ENCODE data around the gene HPF1.
"Not testable (repeated sequence)": the region's sequence is repeated elsewhere in the genome, so short reads cannot be mapped to it uniquely, and the experiment has no call there.

Gene HPF1

GRCh38 chr4:169757575-169758184, at the start of gene HPF1:
Gene HPF1 (minus strand): TSS chr4:169757944. CDS start chr4:169757877, 67 bp downstream.
- Mint-ChIP-seq H3K36me3 (no peaks in the 10 kb centered on the region), H3K4me1 (ENCODE audit: low read depth) (peaks cover 26% of the 10 kb centered on the region), H3K4me3 (peak within 1 kb of the TSS; percentile 96), H3K9me3 (ENCODE audit: low read depth) (no peaks in the 10 kb centered on the region), H3K27ac (peak within 1 kb of the TSS; percentile 70), H3K27me3 (no peaks in the 10 kb centered on the region)

- not testable (repeated sequence) for H3K4me3 Mint-ChIP-seq; H3K27ac Mint-ChIP-seq; H3K4me1 Mint-ChIP-seq (ENCODE audit: low read depth); H3K9me3 Mint-ChIP-seq (ENCODE audit: low read depth); H3K36me3 Mint-ChIP-seq; H3K27me3 Mint-ChIP-seq
Observed at GRCh38 chr4:169806770-169807169, 49.0 kb upstream of the HPF1 start.

- Mint-ChIP-seq H3K4me3 (no peak overlapping the region), H3K9me3 (ENCODE audit: low read depth) (no peaks in the 10 kb centered on the region), H3K36me3 (no peaks in the 10 kb centered on the region), H3K27me3 (peaks cover 1% of the 10 kb centered on the region), H3K4me1 (ENCODE audit: low read depth) (no peaks in the 10 kb centered on the region), H3K27ac (no peak overlapping the region)
Observed at GRCh38 chr4:169803413-169803812, 45.7 kb upstream of the HPF1 start.

- Mint-ChIP-seq H3K27ac (no peak overlapping the region), H3K4me3 (no peak overlapping the region), H3K27me3 (peaks cover 1% of the 10 kb centered on the region), H3K4me1 (ENCODE audit: low read depth) (no peaks in the 10 kb centered on the region), H3K36me3 (no peaks in the 10 kb centered on the region), H3K9me3 (ENCODE audit: low read depth) (no peaks in the 10 kb centered on the region)
Observed at GRCh38 chr4:169802873-169803272, 45.1 kb upstream of the HPF1 start.

GRCh38 chr4:169800541-169800940, 42.8 kb upstream of the HPF1 start:
- no peaks in the 10 kb centered on the region for H3K9me3 Mint-ChIP-seq (ENCODE audit: low read depth)
- no peaks in the 10 kb centered on the region for H3K36me3 Mint-ChIP-seq
- no peaks in the 10 kb centered on the region for H3K4me1 Mint-ChIP-seq (ENCODE audit: low read depth)
- no peak overlapping the region for H3K27ac Mint-ChIP-seq
- no peak overlapping the region for H3K4me3 Mint-ChIP-seq
- peaks cover 4% of the 10 kb centered on the region for H3K27me3 Mint-ChIP-seq

GRCh38 chr4:169799260-169799659, 41.5 kb upstream of the HPF1 start:
- Mint-ChIP-seq H3K9me3 (ENCODE audit: low read depth) (no peaks in the 10 kb centered on the region), H3K27ac (no peak overlapping the region), H3K4me3 (no peak overlapping the region), H3K27me3 (peaks cover 7% of the 10 kb centered on the region), H3K4me1 (ENCODE audit: low read depth) (no peaks in the 10 kb centered on the region), H3K36me3 (no peaks in the 10 kb centered on the region)

GRCh38 chr4:169795585-169795984, 37.8 kb upstream of the HPF1 start:
- Mint-ChIP-seq H3K36me3 (no peaks in the 10 kb centered on the region), H3K4me1 (ENCODE audit: low read depth) (peaks cover 7% of the 10 kb centered on the region), H3K27me3 (peaks cover 18% of the 10 kb centered on the region), H3K9me3 (ENCODE audit: low read depth) (no peaks in the 10 kb centered on the region), H3K4me3 (no peak overlapping the region), H3K27ac (no peak overlapping the region)

- Mint-ChIP-seq H3K4me1 (ENCODE audit: low read depth) (peaks cover 7% of the 10 kb centered on the region), H3K4me3 (peak overlapping the region; percentile 12), H3K9me3 (ENCODE audit: low read depth) (no peaks in the 10 kb centered on the region), H3K36me3 (no peaks in the 10 kb centered on the region), H3K27me3 (peaks cover 48% of the 10 kb centered on the region), H3K27ac (no peak overlapping the region)
Observed at GRCh38 chr4:169791527-169792156, 33.9 kb upstream of the HPF1 start.

- H3K27me3 Mint-ChIP-seq: peaks cover 52% of the 10 kb centered on the region
- no peaks in the 10 kb centered on the region for H3K36me3 Mint-ChIP-seq
- H3K27ac Mint-ChIP-seq: no peak overlapping the region
Observed at GRCh38 chr4:169791062-169791461, 33.3 kb upstream of the HPF1 start.

GRCh38 chr4:169774466-169775445, 17.0 kb upstream of the HPF1 start:
- Mint-ChIP-seq H3K4me1 (ENCODE audit: low read depth) (peaks cover 5% of the 10 kb centered on the region), H3K4me3 (no peak overlapping the region), H3K9me3 (ENCODE audit: low read depth) (no peaks in the 10 kb centered on the region), H3K27me3 (peaks cover 14% of the 10 kb centered on the region), H3K36me3 (no peaks in the 10 kb centered on the region), H3K27ac (no peak overlapping the region)

More at GRCh38 chr4:169791062-169791461, 33.3 kb upstream of the HPF1 start:
- no peak overlapping the region for H3K4me3 Mint-ChIP-seq
- no peaks in the 10 kb centered on the region for H3K9me3 Mint-ChIP-seq (ENCODE audit: low read depth)
- H3K4me1 Mint-ChIP-seq (ENCODE audit: low read depth): peaks cover 7% of the 10 kb centered on the region

GRCh38 chr4:169773889-169774288, 16.1 kb upstream of the HPF1 start:
- Mint-ChIP-seq H3K4me3 (no peak overlapping the region), H3K36me3 (no peaks in the 10 kb centered on the region), H3K4me1 (ENCODE audit: low read depth) (peaks cover 5% of the 10 kb centered on the region), H3K9me3 (ENCODE audit: low read depth) (no peaks in the 10 kb centered on the region), H3K27me3 (peaks cover 14% of the 10 kb centered on the region), H3K27ac (no peak overlapping the region)

GRCh38 chr4:169771556-169772080, 13.9 kb upstream of the HPF1 start:
- not testable (repeated sequence) for H3K9me3 Mint-ChIP-seq (ENCODE audit: low read depth); H3K27ac Mint-ChIP-seq; H3K4me3 Mint-ChIP-seq; H3K4me1 Mint-ChIP-seq (ENCODE audit: low read depth); H3K36me3 Mint-ChIP-seq
- H3K27me3 Mint-ChIP-seq: peaks cover 11% of the 10 kb centered on the region

GRCh38 chr4:169770416-169770815, 12.7 kb upstream of the HPF1 start:
- Mint-ChIP-seq H3K36me3 (no peaks in the 10 kb centered on the region), H3K4me1 (ENCODE audit: low read depth) (peaks cover 3% of the 10 kb centered on the region), H3K4me3 (no peak overlapping the region), H3K9me3 (ENCODE audit: low read depth) (no peaks in the 10 kb centered on the region), H3K27me3 (peaks cover 5% of the 10 kb centered on the region), H3K27ac (no peak overlapping the region)

- no peaks in the 10 kb centered on the region for H3K9me3 Mint-ChIP-seq (ENCODE audit: low read depth)
- H3K27me3 Mint-ChIP-seq: peaks cover 2% of the 10 kb centered on the region
- H3K4me1 Mint-ChIP-seq (ENCODE audit: low read depth): no peaks in the 10 kb centered on the region
- no peak overlapping the region for H3K27ac Mint-ChIP-seq
- H3K36me3 Mint-ChIP-seq: no peaks in the 10 kb centered on the region
- H3K4me3 Mint-ChIP-seq: no peak overlapping the region
Observed at GRCh38 chr4:169768385-169768784, 10.6 kb upstream of the HPF1 start.

GRCh38 chr4:169766741-169767140, 9.0 kb upstream of the HPF1 start:
- Mint-ChIP-seq H3K9me3 (ENCODE audit: low read depth) (no peaks in the 10 kb centered on the region), H3K4me1 (ENCODE audit: low read depth) (no peaks in the 10 kb centered on the region), H3K27me3 (peaks cover 2% of the 10 kb centered on the region), H3K36me3 (no peaks in the 10 kb centered on the region), H3K27ac (no peak overlapping the region), H3K4me3 (no peak overlapping the region)

All from activated naive CD8-positive, alpha-beta T cell (primary cell).